Endothelial cell of umbilical vein (primary cell): Measurements from ENCODE around the gene CGB3. TPM values are rescaled to one million over a fixed set of nuclear protein-coding genes. Genes with fewer than 3 reads are reported as not detected.

Experiments used
- BruUV-seq: library from RNA; stranded (reverse); fragments of 400-500 nt; replicated peaks from 2 replicates; lab custom pipeline; 2021; lab: Mats Ljungman, UMichigan
- CTCF ChIA-PET: fragments of 300-600, 350-600 bp; sonication (Branson Sonifier 250); formaldehyde crosslinking; loops from one replicate; lab custom pipeline; 2021; ENCODE audit warnings: antibody characterized with exemption, inconsistent platforms; lab: Charles Lee
- POLR2A ChIA-PET: fragments of 300-600, 350-600 bp; sonication (Branson Sonifier 250); formaldehyde crosslinking; loops from one replicate; lab custom pipeline; 2021; ENCODE audit warnings: antibody characterized with exemption, inconsistent platforms; lab: Charles Lee
- DNase-seq: peaks from one replicate; pipeline ENCODE4 v3.0.0-alpha.2; 2011; ENCODE audit warnings: low read depth, low spot score
- FAIRE-seq: peaks from 2 replicates; lab custom pipeline; 2011; peaks lifted over from hg19 to GRCh38; lab: Jason Lieb, UNC
- H2AFZ ChIP-seq: 2 replicates; pipeline ENCODE4 v1.6.0; 2012; ENCODE audit warnings: low read depth, low read length, control low read depth, inconsistent platforms
- H3K27ac ChIP-seq: 2 replicates; pipeline ENCODE4 v1.5.1; 2011; ENCODE audit warnings: low read depth, mild to moderate bottlenecking, control low read depth, low read length, moderate library complexity; ENCODE audit not compliant: insufficient read depth
- H3K27me3 ChIP-seq, 2 experiments: 2 replicates each; pipeline versions ENCODE4 v1.6.0 to v1.6.1; 2011; ENCODE audit warnings: low read length in 2 of 2, mixed read lengths in 1 of 2; ENCODE audit not compliant: control insufficient read depth in 2 of 2, insufficient read depth in 2 of 2
- H3K36me3 ChIP-seq, 2 experiments: 2 replicates in 1 of 2; 3 replicates in 1 of 2; pipeline ENCODE4 v1.5.1; 2011; ENCODE audit warnings: low read length in 2 of 2, mild to moderate bottlenecking in 1 of 2, moderate library complexity in 1 of 2; ENCODE audit not compliant: control insufficient read depth in 2 of 2, insufficient read depth in 2 of 2; ENCODE audit errors: extremely low read depth in 1 of 2
- H3K4me1 ChIP-seq: 3 replicates; pipeline ENCODE4 v1.5.1; 2011; ENCODE audit warnings: mild to moderate bottlenecking, low read length; ENCODE audit not compliant: control insufficient read depth, insufficient read depth; ENCODE audit errors: extremely low read depth
- H3K4me2 ChIP-seq: 2 replicates; pipeline ENCODE4 v1.6.1; 2011; ENCODE audit warnings: low read length, control low read depth, mixed read lengths; ENCODE audit not compliant: insufficient read depth
- H3K4me3 ChIP-seq, 3 experiments: fragments of 200-600 bp in 1 of 3; sonication (generic), shearing (Covaris generic) in 1 of 3; replicated peaks in 1 of 3; 2 replicates each; pipeline ENCODE4 v1.5.1; 2011 to 2016; ENCODE audit warnings: control low read depth in 3 of 3, low read length in 3 of 3, mild to moderate bottlenecking in 2 of 3, inconsistent platforms in 1 of 3, low read depth in 1 of 3, moderate library complexity in 1 of 3; ENCODE audit not compliant: insufficient read depth in 1 of 3
- H3K79me2 ChIP-seq: 2 replicates; pipeline ENCODE4 v1.6.0; 2012; ENCODE audit warnings: low read length, inconsistent platforms; ENCODE audit not compliant: control insufficient read depth, insufficient read depth
- H3K9ac ChIP-seq: replicated peaks from 2 replicates; pipeline ENCODE3; 2011; ENCODE audit warnings: low read length, control low read depth; ENCODE audit not compliant: insufficient read depth; ENCODE audit errors: extremely low read depth
- H3K9me1 ChIP-seq: replicated peaks from 3 replicates; pipeline ENCODE4 v1.6.0; 2011; ENCODE audit warnings: mild to moderate bottlenecking, low read length; ENCODE audit not compliant: control insufficient read depth, insufficient read depth; ENCODE audit errors: extremely low read depth
- H3K9me3 ChIP-seq: replicated peaks from 2 replicates; pipeline ENCODE4 v1.5.1; 2012; ENCODE audit warnings: low read length, inconsistent platforms; ENCODE audit not compliant: control insufficient read depth, insufficient read depth
- H4K20me1 ChIP-seq: replicated peaks from 2 replicates; pipeline ENCODE3; 2011; ENCODE audit warnings: mild to moderate bottlenecking, low read length; ENCODE audit not compliant: control insufficient read depth, insufficient read depth; ENCODE audit errors: extremely low read depth
- CTCF ChIP-seq, 2 donors: IDR thresholded peaks; 1 replicate in 1 of 2; 2 replicates in 1 of 2; pipeline ENCODE4 v1.5.1; 2011; ENCODE audit warnings: low read length in 2 of 2, mild to moderate bottlenecking in 2 of 2, moderate library complexity in 2 of 2, control low read depth in 1 of 2, inconsistent platforms in 1 of 2, low read depth in 1 of 2; ENCODE audit not compliant: insufficient read depth in 1 of 2; ENCODE audit errors: extremely low read depth in 1 of 2
- EZH2 ChIP-seq: IDR thresholded peaks from 2 replicates; pipeline ENCODE4 v1.6.1; 2012; ENCODE audit warnings: borderline replicate concordance, low read depth, mild to moderate bottlenecking, moderate library complexity, low read length, inconsistent platforms; ENCODE audit not compliant: severe bottlenecking
- FOS ChIP-seq: IDR thresholded peaks from 2 replicates; pipeline ENCODE4 v1.6.1; 2011; ENCODE audit warnings: mild to moderate bottlenecking, low read length, moderate library complexity, borderline replicate concordance; ENCODE audit not compliant: insufficient read depth
- GATA2 ChIP-seq: IDR thresholded peaks from 2 replicates; pipeline ENCODE4 v1.7.0; 2011; ENCODE audit warnings: low read depth, mild to moderate bottlenecking, moderate library complexity, mixed read lengths, low read length; ENCODE audit not compliant: insufficient read length, insufficient read depth
- MYC ChIP-seq: IDR thresholded peaks from one replicate; pipeline ENCODE4 v1.6.1; 2011; ENCODE audit warnings: mild to moderate bottlenecking, low read depth, low read length
- POLR2A ChIP-seq: IDR thresholded peaks from 2 replicates; pipeline ENCODE4 v1.6.1; 2012; ENCODE audit warnings: low read depth, mild to moderate bottlenecking, control low read depth, low read length
- POLR2AphosphoS5 ChIP-seq: IDR thresholded peaks from 2 replicates; pipeline ENCODE4 v1.6.1; 2012; ENCODE audit warnings: low read depth, mild to moderate bottlenecking, control low read depth, low read length, moderate library complexity; ENCODE audit not compliant: insufficient read depth
- dilution Hi-C: fragments of 300-500 bp; cut with MboI; formaldehyde crosslinking; loops from one replicate; pipeline ENCODE4 v1.15.0; 2019; ENCODE audit warnings: low sequenced_read_pairs; ENCODE audit not compliant: extremely low pct_ligation_motif_present
- intact Hi-C: fragments of 100-400 bp; cut with micrococcal nuclease; formaldehyde crosslinking; loops from one replicate; pipeline ENCODE4 v1.10.0; 2022
- polyA plus RNA-seq, 4 experiments: library from polyadenylated mRNA; depleted of rRNA in 3 of 4; stranded (reverse) in 3 of 4; unstranded in 1 of 4; fragments of >200 nt; gene quantifications; 2 replicates each; pipeline versions ENCODE4 v1.2.1 to v1.2.3, GENCODE V29; 2011 to 2012; ENCODE audit warnings: missing spikeins in 1 of 4
- total RNA-seq: library from RNA; stranded (reverse); gene quantifications from 2 replicates; pipeline ENCODE4 v1.2.3, GENCODE V29; 2021

CGB3 gene
- total and polyA plus RNA-seq, 2 donors (not counting 3 experiments of a cell fraction or from before 2014, with no cell fraction given), result not detected

GRCh38 chr19:49058562-49058961 is 34.4 kb upstream of the CGB3 start:
- ChIA-PET POLR2A (no interaction called here), CTCF (interaction anchor here (0.9 to 1.8 kb wide), 5 partner anchors 8 to 59 kb away, joined by 3 to 7 read pairs (median 4); no protein-coding TSS in a partner anchor)
- Histone ChIP-seq H3K9me1 (no peaks in the 10 kb centered on the region), H3K27me3 (peaks cover 0 to 1% of the 10 kb centered on the region in 2 experiments), H3K4me3 (no peak overlapping the region), H3K27ac (no peak overlapping the region), H3K4me1 (peaks cover 11% of the 10 kb centered on the region), H3K79me2 (no peaks in the 10 kb centered on the region), H3K36me3 (no peaks in the 10 kb centered on the region), H3K9ac (no peak overlapping the region), H4K20me1 (no peaks in the 10 kb centered on the region), H2AFZ (no peak overlapping the region), H3K4me2 (no peak overlapping the region), H3K9me3 (no peaks in the 10 kb centered on the region)
- FAIRE-seq, result no peak
- intact Hi-C loops, result no loop called here
- BruUV-seq, result no TSS peak
- DNase-seq, result no peak
- no peak for TF ChIP-seq EZH2
- no peak for TF ChIP-seq FOS
- TF ChIP-seq GATA2, result no peak
- TF ChIP-seq POLR2A, result no peak
- no peak for TF ChIP-seq MYC
- TF ChIP-seq POLR2AphosphoS5, result no peak
- no peak for TF ChIP-seq CTCF (IDR thresholded peaks at IDR 0.05; ENCODE audit: extremely low read depth in 1 of 2, insufficient read depth in 1 of 2, low read depth in 1 of 2, low read length in 2 of 2)
- dilution Hi-C loops, result no loop called here
